Middle frontal gyrus (tissue), 1 donor: ENCODE results near the gene OR5T2.
"Not testable (repeated sequence)": the region's sequence is repeated elsewhere in the genome, so short reads cannot be mapped to it uniquely, and the experiment has no call there.

Source experiments
- DNase-seq: peaks from one replicate; pipeline ENCODE4 v3.0.0-alpha.2; 2015; ENCODE audit warnings: low spot score; ENCODE audit errors: extremely low spot score

OR5T2 gene

GRCh38 chr11:56234155-56234554 is at the start of gene OR5T2:
Gene OR5T2, minus strand, starts transcription at chr11:56234255. Its CDS starts 1,193 bp downstream, at chr11:56233062.
- no peak for DNase-seq

- DNase-seq = no peak
These were observed 39.8 kb upstream of the OR5T2 start, which contains the start of gene OR5T1 for GRCh38 chr11:56273854-56274253. Gene OR5T1, plus strand, starts transcription at chr11:56274154. Its CDS starts 1,485 bp downstream, at chr11:56275639.

- DNase-seq = no peak
These were observed 37.0 kb upstream of the OR5T2 start for GRCh38 chr11:56271092-56271491.

GRCh38 chr11:56251954-56252353 is 17.9 kb upstream of the OR5T2 start, which contains the start of gene OR5T3:
Gene OR5T3, plus strand, starts transcription at chr11:56252254. Its CDS starts 0 bp downstream, at chr11:56252254.
- no peak for DNase-seq

- DNase-seq = not testable (repeated sequence)
These were observed 14.3 kb downstream of the OR5T2 start for GRCh38 chr11:56219735-56220134.

GRCh38 chr11:56214537-56214936 is 19.5 kb downstream of the OR5T2 start:
- DNase-seq = no peak

- DNase-seq = no peak
These were observed 26.3 kb downstream of the OR5T2 start for GRCh38 chr11:56207790-56208189.

GRCh38 chr11:56197367-56197766 is 36.7 kb downstream of the OR5T2 start:
- no peak for DNase-seq

- no peak for DNase-seq
These were observed 37.4 kb downstream of the OR5T2 start for GRCh38 chr11:56196705-56197104.

- no peak for DNase-seq
These were observed 45.5 kb downstream of the OR5T2 start for GRCh38 chr11:56188602-56189001.

- no peak for DNase-seq
These were observed 50.6 kb downstream of the OR5T2 start for GRCh38 chr11:56183459-56183858.
